ENCODE data around the gene PRKG1. TPM values are rescaled to one million over a fixed set of nuclear protein-coding genes. Genes with fewer than 3 reads are reported as not detected.
A peak's percentile ranks its signal among the peaks of the same experiment; 100 is the strongest.

Gene PRKG1
- total and polyA plus RNA-seq, 8 donors, result 1.2 to 9.6 (median 2.9) TPM

- H3K4me3 ChIP-seq, result no peak overlapping the region
- FAIRE-seq (no peak), ATAC-seq (no peak), DNase-seq (no peak)
- no peak for TF ChIP-seq CTCF (IDR thresholded peaks at IDR 0.05)
- no peaks in the 10 kb centered on the region for H3K36me3 ChIP-seq
- H3K27me3 ChIP-seq, result no peaks in the 10 kb centered on the region
- intact Hi-C loops (cut with DNase I), result no loop called here
- 87 to 95% methylated on average over 1 of the region's 1 CpG for WGBS, 2 donors
- H3K27ac ChIP-seq, result no peak overlapping the region
- H3K9me3 ChIP-seq, result no peaks in the 10 kb centered on the region
- H3K4me1 ChIP-seq, result no peaks in the 10 kb centered on the region
Measured at GRCh38 chr10:51169111-51169510, 94.8 kb downstream of the PRKG1 start.

GRCh38 chr10:51170518-51171245, 96.4 kb downstream of the PRKG1 start:
- H3K27ac ChIP-seq, result no peak overlapping the region
- H3K27me3 ChIP-seq, result no peaks in the 10 kb centered on the region
- no peaks in the 10 kb centered on the region for H3K4me1 ChIP-seq
- no peak overlapping the region for H3K4me3 ChIP-seq
- intact Hi-C loops (cut with DNase I), result no loop called here
- WGBS, 2 donors, result 74 to 96% methylated on average over 2 of the region's 2 CpGs
- H3K9me3 ChIP-seq, result no peaks in the 10 kb centered on the region
- no peaks in the 10 kb centered on the region for H3K36me3 ChIP-seq
- ATAC-seq, result no peak
- FAIRE-seq, result no peak
- DNase-seq, result no peak
- TF ChIP-seq CTCF (IDR thresholded peaks at IDR 0.05), result no peak

GRCh38 chr10:51171946-51172345, 97.7 kb downstream of the PRKG1 start:
- H3K27ac ChIP-seq, result no peak overlapping the region
- TF ChIP-seq CTCF (IDR thresholded peaks at IDR 0.05), result no peak
- FAIRE-seq (peak; percentile 64), ATAC-seq (no peak), DNase-seq (no peak)
- intact Hi-C loops (cut with DNase I), result no loop called here
- no peaks in the 10 kb centered on the region for H3K9me3 ChIP-seq
- H3K4me3 ChIP-seq, result no peak overlapping the region
- H3K4me1 ChIP-seq, result no peaks in the 10 kb centered on the region
- no peaks in the 10 kb centered on the region for H3K27me3 ChIP-seq
- no peaks in the 10 kb centered on the region for H3K36me3 ChIP-seq
- WGBS, 2 donors, result 89 to 95% methylated on average over 2 of the region's 2 CpGs

- H3K9me3 ChIP-seq, result no peaks in the 10 kb centered on the region
- H3K36me3 ChIP-seq, result no peaks in the 10 kb centered on the region
- no peak for TF ChIP-seq CTCF (IDR thresholded peaks at IDR 0.05)
- no peak overlapping the region for H3K27ac ChIP-seq
- H3K4me1 ChIP-seq, result no peaks in the 10 kb centered on the region
- H3K4me3 ChIP-seq, result no peak overlapping the region
- H3K27me3 ChIP-seq, result no peaks in the 10 kb centered on the region
- ATAC-seq (no peak), FAIRE-seq (no peak), DNase-seq (no peak)
- intact Hi-C loops (cut with DNase I), result no loop called here
Measured at GRCh38 chr10:51176976-51177695, 102.8 kb downstream of the PRKG1 start.

- no peak for FAIRE-seq
- no peak overlapping the region for H3K4me3 ChIP-seq
- ATAC-seq, result no peak
Measured at GRCh38 chr10:51178634-51179033, 104.3 kb downstream of the PRKG1 start.

More at GRCh38 chr10:51178634-51179033, 104.3 kb downstream of the PRKG1 start:
- Histone ChIP-seq H3K4me1 (no peaks in the 10 kb centered on the region), H3K27ac (no peak overlapping the region), H3K9me3 (no peaks in the 10 kb centered on the region), H3K36me3 (no peaks in the 10 kb centered on the region), H3K27me3 (no peaks in the 10 kb centered on the region)
- TF ChIP-seq CTCF (IDR thresholded peaks at IDR 0.05), result no peak
- DNase-seq, result no peak
- intact Hi-C loops (cut with DNase I), result no loop called here
